Fibroblast of villous mesenchyme (primary cell): ENCODE results near the gene DUSP22. TPM values are rescaled to one million over a fixed set of nuclear protein-coding genes. Genes with fewer than 3 reads are reported as not detected.

Experiments used
- DNase-seq: peaks from one replicate; pipeline ENCODE4 v3.0.0-alpha.2; 2010; ENCODE audit warnings: low read depth
- H3K4me3 ChIP-seq: 2 replicates; pipeline ENCODE4 v1.5.1; 2011; ENCODE audit warnings: low read depth, mild to moderate bottlenecking, low read length
- CTCF ChIP-seq: IDR thresholded peaks from 2 replicates; pipeline ENCODE4 v1.5.1; 2012; ENCODE audit warnings: low read depth, mild to moderate bottlenecking, low read length; ENCODE audit not compliant: insufficient read depth
- total RNA-seq: library from RNA; depleted of rRNA; stranded (reverse); fragments of >200 nt; gene quantifications from 2 replicates; pipeline ENCODE4 v1.2.3, GENCODE V29; 2012

DUSP22 gene
- total RNA-seq, 1 donor: 14.7 TPM

DNA sequence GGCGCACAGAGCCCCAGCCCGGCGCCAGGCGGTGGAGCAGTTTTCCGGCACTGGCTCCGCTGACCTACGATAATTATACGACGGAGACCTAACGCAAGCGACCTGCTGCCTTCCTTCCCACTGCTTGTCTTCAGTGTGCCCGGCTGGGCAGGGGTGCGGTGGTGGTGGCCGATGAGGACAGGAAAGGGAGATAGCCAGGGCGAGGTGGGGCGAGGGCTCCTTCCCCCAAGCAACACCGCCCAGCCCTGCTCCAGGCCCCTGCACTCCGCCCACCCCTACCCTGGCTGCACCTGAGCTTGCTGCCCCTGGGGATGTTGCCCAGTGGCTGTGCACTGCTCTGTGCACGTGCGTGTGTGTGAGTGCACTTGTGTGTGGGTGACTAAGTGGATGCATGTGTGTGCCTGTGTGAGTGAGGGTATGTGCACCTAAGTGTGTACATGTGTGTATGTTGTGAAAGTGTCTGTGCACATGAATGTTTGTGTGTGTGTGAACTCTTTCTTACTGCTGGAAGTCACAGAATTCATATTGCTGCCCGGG lies 56.6 kb downstream of the DUSP22 start:
- no peak for DNase-seq
- H3K4me3 ChIP-seq: no peak overlapping the region
- no peak for TF ChIP-seq CTCF

GRCh38 chr6:349491-349921 lies 57.2 kb downstream of the DUSP22 start:
- no peak overlapping the region for H3K4me3 ChIP-seq
- DNase-seq: no peak
- no peak for TF ChIP-seq CTCF

DNA sequence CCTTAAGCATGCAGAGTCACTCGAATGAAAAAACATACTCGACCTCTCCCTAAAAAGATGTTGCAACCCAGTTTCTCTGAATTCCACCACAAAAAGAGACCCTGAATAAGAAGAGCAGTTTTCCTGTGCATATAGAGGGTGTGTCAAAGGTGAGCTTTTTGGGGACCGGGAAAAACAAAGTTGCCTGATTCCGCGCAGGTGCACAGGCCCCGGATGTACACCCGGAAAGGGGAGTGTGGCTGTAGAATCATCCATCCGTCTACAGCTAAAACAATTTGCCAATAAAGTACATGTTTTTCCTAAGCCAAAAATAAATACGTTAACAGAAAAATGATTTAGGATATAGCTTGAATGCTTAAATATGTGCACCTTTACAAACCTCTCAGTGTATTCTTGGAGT lies 58.1 kb downstream of the DUSP22 start:
- DNase-seq: no peak
- no peak overlapping the region for H3K4me3 ChIP-seq
- no peak for TF ChIP-seq CTCF

DNA sequence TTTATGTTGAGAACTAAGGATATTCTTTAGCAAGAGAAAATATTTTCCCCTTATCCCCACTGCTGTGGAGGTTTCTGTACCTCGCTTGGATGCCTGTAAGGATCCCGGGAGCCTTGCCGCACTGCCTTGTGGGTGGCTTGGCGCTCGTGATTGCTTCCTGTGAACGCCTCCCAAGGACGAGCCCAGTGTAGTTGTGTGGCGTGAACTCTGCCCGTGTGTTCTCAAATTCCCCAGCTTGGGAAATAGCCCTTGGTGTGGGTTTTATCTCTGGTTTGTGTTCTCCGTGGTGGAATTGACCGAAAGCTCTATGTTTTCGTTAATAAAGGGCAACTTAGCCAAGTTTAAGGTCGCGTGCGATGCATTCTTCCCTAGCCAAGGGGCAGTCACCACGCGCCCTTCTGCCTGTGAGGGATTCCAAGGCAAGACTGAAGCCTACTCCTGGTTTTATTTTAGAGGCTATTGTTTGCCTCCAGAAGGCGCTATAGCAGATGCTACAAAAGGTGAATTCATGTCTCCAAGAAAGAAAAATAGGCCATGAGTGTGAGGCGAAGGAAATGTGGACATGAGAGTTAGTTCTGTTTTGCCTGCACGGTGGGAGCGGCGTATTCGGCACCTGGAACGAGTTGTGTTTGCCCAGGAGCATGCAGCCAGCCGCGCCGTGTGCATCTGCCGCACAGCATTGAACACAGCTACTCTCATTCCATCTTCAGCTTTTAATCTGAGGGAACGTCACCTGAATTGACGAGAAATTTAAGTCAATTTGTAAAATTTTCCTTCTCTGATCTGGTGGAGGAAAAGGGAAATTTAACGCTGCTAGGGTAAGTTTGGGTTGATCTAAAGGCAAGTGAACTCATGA lies 59.0 kb downstream of the DUSP22 start:
- DNase-seq: no peak
- H3K4me3 ChIP-seq: no peak overlapping the region
- TF ChIP-seq CTCF: no peak

DNA sequence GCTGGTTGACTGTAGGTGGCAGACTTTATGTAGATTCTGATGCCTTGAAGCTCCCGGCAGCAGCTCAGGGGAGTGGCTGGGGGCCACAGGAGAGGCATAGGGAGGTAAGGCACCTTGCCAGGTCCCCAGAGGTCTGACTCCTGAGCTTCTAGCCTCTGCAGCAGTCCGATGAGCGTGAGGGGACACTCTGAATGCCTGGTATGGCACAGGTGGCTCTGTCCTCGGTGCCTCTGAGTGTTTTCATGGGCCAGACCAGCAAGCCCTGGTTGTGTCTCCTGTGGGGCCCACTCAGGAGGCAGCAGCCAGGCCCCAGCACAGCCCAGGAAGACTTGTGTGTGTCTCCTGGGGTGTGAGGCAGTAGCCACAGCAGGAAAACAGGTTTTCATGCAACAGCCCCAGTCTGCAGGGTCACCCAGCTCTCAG lies 59.6 kb downstream of the DUSP22 start:
- no peak overlapping the region for H3K4me3 ChIP-seq
- no peak for DNase-seq
- TF ChIP-seq CTCF: no peak

- no peak for TF ChIP-seq CTCF
- no peak for DNase-seq
- no peak overlapping the region for H3K4me3 ChIP-seq
Measured at GRCh38 chr6:352474-352873, 60.2 kb downstream of the DUSP22 start.
